ENCODE data around the gene HIRA.
"Not testable (repeated sequence)": the region's sequence is repeated elsewhere in the genome, so short reads cannot be mapped to it uniquely, and the experiment has no call there.

Gene HIRA

DNA sequence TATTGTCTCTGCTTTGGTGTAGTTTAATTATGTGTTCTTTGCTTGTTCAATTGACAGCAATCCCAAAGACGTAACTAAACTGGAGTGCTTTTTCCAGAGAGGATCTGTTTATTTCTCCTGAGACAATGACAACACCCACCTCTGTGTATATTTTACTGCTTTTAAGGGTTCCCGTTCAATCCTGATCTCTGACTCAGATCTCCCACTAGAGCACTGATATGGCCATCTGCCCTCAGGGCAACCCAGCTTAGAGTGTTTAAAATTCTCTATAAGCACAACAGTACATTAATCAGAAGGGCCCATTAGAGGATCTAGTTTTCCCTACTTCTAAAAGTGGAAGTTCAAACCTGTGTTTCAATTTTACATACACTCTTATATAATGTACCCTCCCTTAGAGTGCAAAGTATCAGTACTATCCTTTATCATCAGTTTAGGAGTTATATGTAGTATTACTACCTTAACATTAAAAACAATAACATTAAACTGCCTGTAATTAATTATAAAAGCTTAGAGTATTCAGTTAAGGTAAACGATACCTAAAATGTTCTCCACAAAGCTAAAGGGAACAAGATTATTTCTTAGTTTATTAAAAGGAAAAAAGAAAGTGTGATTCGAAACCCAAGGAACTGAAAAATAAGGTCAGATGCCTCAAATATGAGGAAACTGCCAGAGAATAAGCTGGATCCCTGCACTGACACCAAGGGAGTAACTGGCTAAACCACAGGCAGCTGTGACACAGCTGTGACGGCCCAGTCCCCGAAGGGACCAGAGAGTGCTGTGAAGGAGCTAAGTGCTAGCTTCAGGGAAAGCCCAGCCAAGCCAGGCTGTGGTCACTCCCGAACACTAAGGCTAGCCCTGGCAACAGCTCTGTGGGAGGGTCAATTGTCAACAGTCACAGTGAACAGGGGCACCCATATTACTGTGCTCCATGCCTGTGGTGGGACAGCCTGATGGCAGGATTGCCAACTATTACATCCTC, 32.2 kb upstream of the HIRA start:
- no peak for DNase-seq (ENCODE audit: low read depth in 2 of 2, low spot score in 1 of 2)

DNA sequence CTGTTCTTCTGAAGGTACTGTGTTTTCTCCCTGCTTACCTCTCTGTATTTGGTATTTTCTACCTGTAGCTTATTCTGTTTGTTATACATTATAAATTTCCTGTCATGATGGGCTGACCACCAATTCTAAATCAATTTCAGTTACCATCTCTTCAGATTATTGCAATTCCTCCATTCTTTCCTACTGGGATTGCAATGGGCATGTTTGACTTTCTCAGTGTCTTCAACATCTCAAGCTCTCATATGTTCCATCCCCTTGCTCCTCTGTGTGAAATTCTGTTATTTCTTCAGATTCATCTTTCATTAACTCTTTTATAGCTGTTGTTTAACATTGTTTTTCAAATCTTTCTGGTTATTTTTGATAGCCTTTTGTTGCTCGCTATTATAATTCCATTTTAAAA, 31.5 kb upstream of the HIRA start:
- no peak for DNase-seq (ENCODE audit: low read depth in 2 of 2, low spot score in 1 of 2)

DNA sequence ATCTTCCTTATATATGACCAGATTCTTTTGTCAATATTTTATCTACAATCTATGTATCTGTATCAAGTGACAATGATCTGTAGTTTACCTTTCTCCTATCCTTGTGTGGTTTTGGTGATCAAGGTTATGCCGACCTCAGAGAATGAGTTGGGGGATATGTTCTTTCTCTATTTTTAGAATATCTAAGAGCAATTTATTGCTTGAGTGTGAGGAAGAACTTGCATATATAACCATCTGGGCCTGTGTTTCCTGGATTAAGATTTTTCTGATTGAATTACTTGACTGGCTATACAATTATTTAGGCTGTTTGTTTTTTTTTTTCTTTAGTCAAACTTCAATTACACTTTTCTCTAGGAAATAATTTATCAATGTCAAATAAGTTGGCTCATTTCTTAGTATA, 30.0 kb upstream of the HIRA start:
- DNase-seq (ENCODE audit: low read depth in 2 of 2, low spot score in 1 of 2), result no peak

DNA sequence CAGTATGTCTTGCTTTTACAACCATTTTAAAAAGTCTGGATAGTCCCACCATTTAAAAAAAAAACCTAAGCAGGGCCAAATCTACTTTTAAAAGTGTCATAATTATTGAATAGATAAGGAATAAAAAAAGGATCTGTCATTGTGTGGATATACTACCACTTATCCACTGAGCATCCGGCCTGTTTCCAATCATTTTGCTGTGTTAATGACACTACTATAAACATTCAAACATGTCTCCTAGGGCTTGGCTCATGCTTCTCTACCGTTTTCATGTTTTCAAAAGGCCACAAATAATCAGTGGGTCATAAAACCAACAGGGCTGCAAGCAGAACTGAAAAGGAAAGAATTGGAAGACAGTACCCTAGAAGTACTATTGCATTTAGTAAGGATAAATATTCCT, 28.5 kb upstream of the HIRA start:
- DNase-seq (ENCODE audit: low read depth in 2 of 2, low spot score in 1 of 2), result no peak

DNA sequence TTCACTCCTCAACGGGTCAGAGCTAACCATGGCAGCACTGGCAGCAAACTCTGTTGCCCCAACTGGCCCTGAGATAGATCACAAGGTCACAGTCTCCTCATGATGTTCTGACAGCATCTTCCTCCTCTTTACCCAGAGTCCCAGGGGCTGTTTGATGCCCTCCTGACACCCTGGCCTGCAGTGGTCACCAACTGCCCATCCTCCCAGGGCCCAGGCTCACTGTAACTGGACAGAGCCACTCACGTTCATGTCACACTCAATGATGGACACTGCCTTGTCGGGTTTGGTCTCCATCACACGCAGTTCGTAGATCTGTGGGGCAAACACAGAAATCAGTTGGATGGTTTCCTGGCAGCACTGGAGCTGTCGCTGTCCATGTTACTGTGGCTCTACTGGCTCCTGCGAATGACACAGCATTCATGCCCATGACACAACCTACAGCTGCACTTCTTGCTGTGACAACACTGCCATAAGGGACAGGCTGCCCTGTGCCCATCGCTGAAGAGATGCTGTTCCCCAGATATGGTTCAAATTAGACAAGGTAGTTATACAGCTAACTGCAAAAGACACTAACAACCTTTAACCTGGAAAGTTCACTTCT, 26.4 kb upstream of the HIRA start:
- no peak for DNase-seq (ENCODE audit: low read depth in 2 of 2, low spot score in 1 of 2)

DNA sequence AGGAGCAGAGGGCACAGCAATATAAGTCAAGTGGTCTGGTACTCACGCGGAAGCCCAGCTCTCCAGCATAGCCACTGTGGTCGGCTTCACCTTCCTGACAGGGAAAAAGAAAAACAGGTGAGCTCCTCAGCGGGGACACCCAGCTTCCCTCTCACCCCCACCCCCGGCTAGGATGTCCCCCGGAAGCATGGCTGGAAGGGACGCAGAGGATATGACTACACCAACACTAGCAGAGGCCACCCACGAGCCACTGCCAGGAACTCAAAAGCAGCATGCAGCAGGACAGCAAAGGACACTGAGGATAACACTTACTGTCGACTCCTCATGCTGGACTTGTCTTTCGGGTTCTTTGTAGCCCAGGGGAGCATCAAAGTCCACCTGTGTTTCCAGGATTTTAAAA, 25.0 kb upstream of the HIRA start:
- DNase-seq (ENCODE audit: low read depth in 2 of 2, low spot score in 1 of 2), result no peak

DNA sequence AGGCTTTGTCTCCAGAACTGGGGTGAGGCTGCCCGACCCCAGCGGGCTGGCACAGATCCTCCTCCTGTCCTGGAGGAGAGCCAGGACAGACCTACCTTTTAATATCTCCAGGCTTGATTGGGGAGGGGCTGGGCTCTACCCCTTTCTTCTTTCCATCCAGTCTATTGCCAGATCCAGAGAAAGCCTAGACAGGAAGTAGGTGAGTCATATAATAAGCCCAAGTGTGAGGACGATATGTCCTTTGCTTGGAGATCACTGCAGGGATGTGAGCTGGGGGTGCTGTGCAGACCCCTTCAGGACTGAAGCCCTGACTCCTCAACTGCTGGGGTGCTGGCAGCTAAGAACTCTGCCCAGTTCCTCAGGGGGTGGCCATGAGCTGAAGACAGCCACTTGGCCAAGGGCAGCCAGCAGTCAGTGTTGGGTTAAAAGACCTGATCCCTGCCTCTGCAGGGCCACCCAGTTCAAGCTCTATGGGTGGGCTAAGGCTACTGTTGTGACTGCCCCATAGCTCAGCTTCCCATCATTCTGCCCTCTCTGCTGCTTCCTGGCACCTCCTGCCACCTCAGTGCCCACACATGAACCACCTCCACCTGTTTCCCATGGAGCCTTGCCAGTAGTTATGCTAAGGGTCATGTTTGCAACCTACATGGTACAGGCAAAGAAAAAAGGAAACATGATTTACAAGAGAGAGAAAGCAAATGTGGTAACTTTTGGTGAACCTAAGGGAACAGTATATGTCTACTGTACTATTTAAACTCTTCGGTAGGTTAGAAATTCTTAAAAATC, 24.2 kb upstream of the HIRA start:
- no peak for DNase-seq (ENCODE audit: low read depth in 2 of 2, low spot score in 1 of 2)

DNA sequence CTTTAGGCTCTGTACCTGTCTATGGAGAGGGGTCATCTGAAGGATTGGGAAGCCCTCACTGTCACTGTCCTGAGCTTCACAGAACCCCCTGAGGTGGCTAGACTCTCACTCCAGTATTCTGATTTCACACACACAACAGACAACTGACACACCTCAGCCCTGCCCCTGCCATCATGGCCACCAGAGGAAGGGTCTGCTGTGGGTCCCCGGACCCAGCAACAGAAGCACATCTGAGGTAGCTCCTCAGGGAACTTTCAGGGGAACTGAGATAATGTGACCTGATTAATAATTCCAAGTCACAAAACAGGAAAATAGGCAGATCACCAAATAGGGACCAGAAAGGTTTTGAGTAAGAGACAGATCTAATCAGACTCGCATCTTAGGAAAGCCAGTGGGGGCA, 23.5 kb upstream of the HIRA start:
- no peak for DNase-seq (ENCODE audit: low read depth in 2 of 2, low spot score in 1 of 2)

DNA sequence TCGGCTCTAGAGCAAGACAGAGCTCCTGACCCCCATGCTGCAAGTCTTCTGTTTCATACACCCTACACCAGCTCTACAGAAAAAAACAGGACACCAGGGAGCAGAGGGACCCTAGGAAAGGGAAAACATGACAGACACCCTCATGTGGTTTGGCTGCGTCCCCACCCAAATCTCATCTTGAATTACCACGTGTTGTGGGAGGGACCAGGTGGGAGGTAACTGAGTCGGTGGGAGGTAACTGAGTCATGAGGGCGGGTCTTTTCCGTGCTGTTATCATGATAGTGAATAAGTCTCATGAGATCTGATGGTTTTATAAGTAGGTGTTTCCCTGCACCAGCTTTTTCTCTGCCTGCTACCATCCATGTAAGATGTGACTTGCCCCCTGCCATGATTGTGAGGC, 22.6 kb upstream of the HIRA start:
- DNase-seq (ENCODE audit: low read depth in 2 of 2, low spot score in 1 of 2), result no peak

DNA sequence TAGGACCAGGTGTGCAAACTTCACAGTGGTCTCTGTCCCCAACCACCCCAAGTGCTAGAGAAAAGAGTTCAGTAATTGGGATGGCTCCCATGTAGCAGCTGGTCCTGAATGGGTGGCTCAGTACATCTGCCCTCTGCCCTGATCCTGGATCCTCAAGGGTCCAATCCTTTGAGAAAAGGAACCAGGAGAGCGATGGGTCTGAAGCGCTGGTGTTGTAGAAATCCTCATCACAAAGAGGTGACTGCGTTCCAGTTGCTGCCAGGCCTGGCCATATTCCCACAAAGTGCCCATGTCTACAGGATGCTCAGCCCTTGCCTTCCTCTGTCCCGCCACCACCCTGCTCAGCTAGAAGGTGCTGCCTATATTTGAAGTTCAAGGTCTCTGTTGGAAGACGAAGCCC, 22.2 kb upstream of the HIRA start:
- DNase-seq (ENCODE audit: low read depth in 2 of 2, low spot score in 1 of 2), result no peak

DNA sequence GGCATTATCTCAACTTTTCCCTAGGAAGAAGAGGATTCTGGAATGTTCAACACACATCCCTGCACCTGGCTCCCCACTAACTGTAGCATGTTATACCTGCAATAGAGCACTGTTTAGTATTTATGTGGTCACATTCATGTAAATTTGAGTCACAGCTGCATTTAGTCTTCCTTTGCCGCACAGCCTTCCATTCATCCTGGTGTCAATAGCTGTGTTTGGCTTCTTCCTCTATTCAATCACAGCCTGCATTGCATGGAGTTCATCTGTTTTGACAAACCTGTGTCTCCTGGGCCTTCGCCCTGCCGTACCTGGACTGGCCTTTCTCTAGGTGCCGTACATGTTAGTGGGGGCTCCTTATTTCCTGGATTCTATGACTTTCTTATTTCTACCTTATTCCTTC, 20.0 kb upstream of the HIRA start:
- no peak for DNase-seq (ENCODE audit: low read depth in 2 of 2, low spot score in 1 of 2)

DNA sequence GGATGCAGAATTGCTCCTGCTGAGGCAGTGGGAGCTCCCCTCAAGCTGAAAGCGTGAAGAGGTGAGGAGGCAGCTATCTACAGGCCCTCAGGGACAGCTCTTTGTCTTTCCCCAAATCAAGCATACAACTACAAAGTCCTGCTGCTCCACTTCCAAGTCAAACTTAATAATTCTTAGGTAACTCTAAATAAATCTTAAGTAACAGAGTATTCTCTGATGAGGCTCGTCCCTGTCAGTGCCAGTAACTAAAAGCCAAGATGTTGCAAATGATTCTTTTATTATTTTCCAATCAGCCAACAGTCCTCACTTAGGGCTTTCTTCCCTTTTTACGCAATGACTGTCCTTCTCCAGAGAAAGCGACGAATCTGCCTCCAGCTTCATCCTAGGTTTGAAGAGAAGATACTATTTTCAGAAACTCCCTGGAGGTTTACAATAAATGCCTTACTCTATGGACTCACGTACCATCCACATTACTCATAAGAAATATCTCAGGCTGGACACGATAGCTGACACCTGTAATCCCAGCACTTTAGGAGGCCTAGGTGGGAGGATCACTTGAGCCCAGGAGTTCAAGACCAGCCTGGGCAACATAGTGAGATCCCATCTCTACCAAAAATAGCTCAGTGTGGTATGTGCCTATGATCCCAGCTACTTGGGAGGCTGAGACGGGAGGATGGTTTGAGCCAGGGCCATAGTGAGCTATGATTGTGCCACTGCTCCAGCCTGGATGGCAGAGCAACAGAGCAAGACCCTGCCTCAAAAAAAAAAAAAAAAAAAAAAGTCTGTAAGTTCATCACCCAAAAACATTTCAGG, 19.0 kb upstream of the HIRA start:
- DNase-seq (ENCODE audit: low read depth in 2 of 2, low spot score in 1 of 2), result no peak

DNA sequence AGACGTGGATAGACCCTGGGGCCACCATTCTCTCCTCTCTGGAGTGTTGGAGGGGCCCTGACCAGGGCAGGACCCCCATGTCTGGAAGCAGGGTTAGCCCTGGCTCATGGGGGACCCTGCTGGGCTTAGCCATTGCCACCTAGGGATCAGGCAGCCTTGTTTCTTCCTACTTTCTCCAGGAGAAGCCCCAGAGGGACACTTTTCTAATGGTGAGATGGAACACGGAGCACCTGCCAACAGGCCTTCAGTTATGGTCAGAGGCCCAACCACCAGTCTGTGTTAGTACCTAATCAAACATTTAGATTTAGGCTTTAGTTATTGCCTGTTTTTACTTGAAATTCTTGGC, 17.9 kb upstream of the HIRA start:
- no peak for DNase-seq (ENCODE audit: low read depth in 2 of 2, low spot score in 1 of 2)

DNA sequence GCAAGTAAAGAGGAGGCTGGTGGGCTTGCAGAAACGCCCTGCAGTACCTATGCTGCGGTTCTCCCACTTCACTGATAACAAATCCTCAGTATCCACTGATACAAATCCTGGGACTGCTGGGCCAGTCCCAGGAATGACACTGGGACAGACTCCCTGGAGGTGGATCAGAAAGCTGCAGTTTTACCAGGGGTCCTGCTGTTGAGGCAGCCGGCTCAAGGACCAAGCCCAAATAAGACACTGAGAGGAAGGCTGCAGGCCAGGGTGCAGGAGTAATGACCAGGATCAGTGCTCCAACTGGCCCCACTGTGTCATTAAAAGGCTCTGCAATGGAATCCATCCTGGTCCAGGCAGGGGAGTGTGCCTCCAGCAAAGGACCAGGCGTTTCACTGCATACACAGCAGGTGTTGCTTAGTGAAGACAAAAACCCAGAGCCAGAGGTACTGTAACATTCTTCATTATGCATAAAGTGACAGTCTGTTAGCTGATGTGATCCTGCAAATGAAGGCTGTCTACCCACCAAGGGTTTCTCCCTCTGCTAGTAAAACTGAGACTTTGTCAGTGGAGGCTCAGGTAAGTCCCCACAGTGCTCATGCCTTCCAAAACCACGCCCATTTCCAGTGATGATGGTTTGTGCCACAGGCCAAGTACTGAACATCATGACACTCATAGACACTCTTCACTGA, 17.3 kb upstream of the HIRA start:
- no peak for DNase-seq (ENCODE audit: low read depth in 2 of 2, low spot score in 1 of 2)

DNA sequence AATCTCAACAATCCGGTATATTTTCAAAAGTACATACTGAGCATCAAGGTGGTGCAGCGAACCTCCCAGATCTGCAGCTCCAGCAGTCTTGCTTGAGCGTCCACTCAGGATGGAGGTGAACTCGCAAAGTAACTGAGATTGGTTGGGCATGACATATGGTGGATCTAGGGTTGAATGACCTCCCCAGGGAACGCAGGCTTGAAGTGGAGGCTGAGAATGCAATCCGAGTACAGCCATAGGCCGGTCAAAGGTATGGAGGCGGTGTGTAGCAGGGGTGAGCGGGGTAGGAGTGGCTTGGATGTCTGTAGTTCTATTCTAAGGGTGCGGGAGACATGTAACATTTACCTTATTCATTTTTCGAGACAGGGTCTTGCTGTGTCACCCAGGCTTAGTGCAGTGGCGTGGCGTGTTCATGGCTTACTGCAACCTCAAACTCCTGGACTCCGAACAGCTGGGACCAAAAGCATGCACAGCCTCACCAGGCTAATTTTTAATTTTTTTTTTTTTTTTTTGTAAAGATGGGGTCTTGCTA, 16.6 kb upstream of the HIRA start:
- DNase-seq (ENCODE audit: low read depth in 2 of 2, low spot score in 1 of 2), result no peak

DNA sequence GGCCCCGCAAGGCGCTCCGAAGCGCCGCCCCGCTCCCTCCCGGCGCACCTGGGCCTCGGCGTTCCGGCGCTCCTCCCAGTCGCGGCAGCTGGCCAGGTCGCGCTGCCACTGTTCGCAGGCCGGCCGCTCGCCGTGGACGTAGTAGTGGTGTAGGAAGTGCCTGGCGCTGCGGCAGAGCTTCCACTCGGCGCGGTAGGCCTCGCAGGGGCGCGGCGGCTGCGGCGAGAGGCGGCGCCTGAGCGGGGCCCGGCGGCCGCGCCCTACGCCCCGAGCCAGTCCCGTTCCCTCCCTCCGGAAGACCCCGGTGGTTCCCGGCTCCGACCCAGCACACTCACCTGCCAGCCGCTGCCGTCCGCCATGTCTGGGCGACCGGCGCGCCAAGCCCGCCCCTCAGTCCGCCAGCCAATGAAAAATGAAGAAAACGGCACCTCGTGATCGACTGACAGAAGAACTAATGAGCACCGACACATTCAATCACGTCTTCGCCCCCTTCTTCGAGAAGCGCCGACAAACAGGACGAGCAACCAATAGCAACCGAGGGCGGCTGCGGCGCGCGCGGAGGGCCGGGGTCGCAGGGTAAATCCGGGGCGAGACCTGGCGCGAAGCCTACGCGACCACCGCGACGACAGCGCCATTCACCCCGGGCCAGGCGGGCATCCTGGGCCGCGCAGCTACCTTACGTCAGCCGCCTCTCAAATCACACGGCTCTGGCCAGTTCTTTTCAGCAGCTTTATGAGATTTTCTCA, 16.0 kb upstream of the HIRA start, which contains the start of gene C22orf39:
TSS of gene C22orf39 (minus strand) at position 382 of the 746 bp plus-strand sequence. CDS start at position 359, 23 bp downstream.
- peak; percentile 60 to 74 for DNase-seq (ENCODE audit: low read depth in 2 of 2, low spot score in 1 of 2)

DNA sequence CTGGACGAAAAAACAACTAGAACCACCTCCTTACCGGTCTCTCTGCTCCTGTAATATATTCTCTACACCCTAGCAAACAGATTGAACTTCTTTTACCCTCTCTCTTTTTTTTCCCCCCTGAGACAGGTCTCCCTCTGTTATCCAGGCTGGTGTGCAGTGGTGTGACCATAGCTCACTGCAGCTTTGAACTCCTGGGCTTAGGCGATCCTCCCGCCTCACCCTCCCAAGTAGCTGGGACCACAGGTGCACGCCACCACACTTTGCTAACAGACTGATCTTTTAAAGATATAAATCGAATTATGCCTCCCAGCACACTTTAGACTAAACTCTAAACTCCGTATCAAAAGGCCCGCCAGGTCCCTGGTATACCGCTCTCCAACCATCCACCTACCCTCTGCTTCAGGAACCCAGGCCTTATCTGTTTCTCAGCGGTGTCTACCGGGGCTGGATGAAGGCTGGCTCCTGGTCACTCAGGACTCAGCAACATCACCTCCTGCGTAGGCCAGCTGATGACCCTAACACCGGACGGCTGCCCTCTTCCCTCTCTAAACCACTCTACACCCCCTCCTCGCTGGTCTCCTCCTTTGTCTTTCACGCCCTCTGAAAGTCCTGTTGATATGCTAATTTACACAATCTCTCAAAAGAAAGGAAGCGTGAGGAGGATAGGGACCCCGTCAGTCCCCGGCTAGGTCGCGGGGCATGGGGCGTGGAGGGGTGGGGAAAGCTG, 15.2 kb upstream of the HIRA start:
- DNase-seq (ENCODE audit: low read depth in 2 of 2, low spot score in 1 of 2), result no peak

DNA sequence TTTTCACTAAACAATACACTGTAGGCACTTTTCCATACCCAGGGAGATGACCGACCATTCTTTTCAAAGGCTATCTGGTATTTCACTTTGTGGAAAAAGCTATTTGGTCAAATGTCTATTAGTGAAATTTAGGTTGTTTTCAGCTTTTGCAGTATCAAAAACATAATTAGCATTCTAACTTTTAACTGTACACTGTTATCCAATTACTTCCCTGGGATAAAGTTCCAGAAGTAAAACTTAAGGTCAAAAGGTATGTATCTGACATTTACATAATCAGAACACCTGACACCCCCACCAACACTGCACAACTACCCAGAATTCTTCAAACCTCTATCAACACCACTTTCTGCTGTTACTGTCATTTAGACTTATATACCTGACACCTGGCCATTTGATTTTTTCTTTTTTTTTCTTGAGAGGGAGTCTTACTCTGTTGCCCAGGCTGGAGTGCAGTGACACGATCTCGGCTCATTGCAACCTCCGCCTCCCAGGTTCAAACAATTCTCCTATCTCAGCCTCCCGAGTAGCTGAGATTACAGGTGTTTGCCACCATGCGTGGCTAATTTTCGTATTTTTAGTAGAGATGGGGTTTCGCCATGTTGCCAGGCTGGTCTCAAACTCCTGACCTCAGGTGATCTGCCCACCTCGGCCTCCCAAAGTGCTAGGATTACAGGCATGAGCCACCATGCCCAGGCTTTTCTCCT, 13.9 kb upstream of the HIRA start:
- not testable (repeated sequence) for DNase-seq (ENCODE audit: low read depth in 2 of 2, low spot score in 1 of 2)
